ENCODE results near the gene TMEM266.

TMEM266 gene

GRCh38 chr15:76178296-76179000, 118.7 kb downstream of the TMEM266 start:
- in situ Hi-C loops (cut with HindIII; ENCODE audit: low sequenced_read_pairs), result no loop called here

GRCh38 chr15:76179023-76179422, 119.2 kb downstream of the TMEM266 start:
- in situ Hi-C loops (cut with HindIII; ENCODE audit: low sequenced_read_pairs), result no loop called here

- in situ Hi-C loops (cut with HindIII; ENCODE audit: low sequenced_read_pairs), result no loop called here
Measured at GRCh38 chr15:76180321-76180720, 120.5 kb downstream of the TMEM266 start.

- in situ Hi-C loops (cut with HindIII; ENCODE audit: low sequenced_read_pairs), result no loop called here
Measured at GRCh38 chr15:76181705-76182107, 121.9 kb downstream of the TMEM266 start.

- in situ Hi-C loops (cut with HindIII; ENCODE audit: low sequenced_read_pairs), result no loop called here
Measured at GRCh38 chr15:76183930-76184649, 124.3 kb downstream of the TMEM266 start.

- in situ Hi-C loops (cut with HindIII; ENCODE audit: low sequenced_read_pairs), result no loop called here
Measured at GRCh38 chr15:76184650-76185035, 124.9 kb downstream of the TMEM266 start.

GRCh38 chr15:76185716-76186115, 125.9 kb downstream of the TMEM266 start:
- in situ Hi-C loops (cut with HindIII; ENCODE audit: low sequenced_read_pairs), result no loop called here

- in situ Hi-C loops (cut with HindIII; ENCODE audit: low sequenced_read_pairs), result no loop called here
Measured at GRCh38 chr15:76187163-76187562, 127.4 kb downstream of the TMEM266 start.

- in situ Hi-C loops (cut with HindIII; ENCODE audit: low sequenced_read_pairs), result no loop called here
Measured at GRCh38 chr15:76189106-76189505, 129.3 kb downstream of the TMEM266 start.

GRCh38 chr15:76190070-76190564, 130.3 kb downstream of the TMEM266 start:
- in situ Hi-C loops (cut with HindIII; ENCODE audit: low sequenced_read_pairs), result no loop called here

- in situ Hi-C loops (cut with HindIII; ENCODE audit: low sequenced_read_pairs), result no loop called here
Measured at GRCh38 chr15:76190751-76191538, 131.2 kb downstream of the TMEM266 start.

- in situ Hi-C loops (cut with HindIII; ENCODE audit: low sequenced_read_pairs), result no loop called here
Measured at GRCh38 chr15:76191539-76192244, 131.9 kb downstream of the TMEM266 start.

- in situ Hi-C loops (cut with HindIII; ENCODE audit: low sequenced_read_pairs), result no loop called here
Measured at GRCh38 chr15:76192715-76193114, 132.9 kb downstream of the TMEM266 start.

GRCh38 chr15:76193934-76194333, 134.1 kb downstream of the TMEM266 start:
- in situ Hi-C loops (cut with HindIII; ENCODE audit: low sequenced_read_pairs), result no loop called here

- in situ Hi-C loops (cut with HindIII; ENCODE audit: low sequenced_read_pairs), result no loop called here
Measured at GRCh38 chr15:76195506-76196268, 135.9 kb downstream of the TMEM266 start.

- in situ Hi-C loops (cut with HindIII; ENCODE audit: low sequenced_read_pairs), result no loop called here
Measured at GRCh38 chr15:76196269-76197231, 136.8 kb downstream of the TMEM266 start.

GRCh38 chr15:76197703-76198455, 138.1 kb downstream of the TMEM266 start:
- in situ Hi-C loops (cut with HindIII; ENCODE audit: low sequenced_read_pairs), result no loop called here

- in situ Hi-C loops (cut with HindIII; ENCODE audit: low sequenced_read_pairs), result no loop called here
Measured at GRCh38 chr15:76198456-76199105, 138.8 kb downstream of the TMEM266 start.
